Fibroblast of skin of abdomen (primary cell): Measurements from ENCODE around the gene MAP6.
"Not testable (repeated sequence)": the region's sequence is repeated elsewhere in the genome, so short reads cannot be mapped to it uniquely, and the experiment has no call there.

Source experiments
- DNase-seq: peaks from one replicate; pipeline ENCODE4 v3.0.0-alpha.2; 2013

The MAP6 gene

GRCh38 chr11:75589933-75590332 lies 78.9 kb downstream of the MAP6 start:
- DNase-seq, result no peak

- no peak for DNase-seq
Measured at GRCh38 chr11:75589051-75589450, 79.8 kb downstream of the MAP6 start.

- DNase-seq, result no peak
Measured at GRCh38 chr11:75588051-75588481, 80.8 kb downstream of the MAP6 start.

- DNase-seq, result no peak
Measured at GRCh38 chr11:75586395-75586794, 82.4 kb downstream of the MAP6 start.

- DNase-seq, result no peak
Measured at GRCh38 chr11:75585293-75585670, 83.6 kb downstream of the MAP6 start.

- not testable (repeated sequence) for DNase-seq
Measured at GRCh38 chr11:75584659-75585292, 84.1 kb downstream of the MAP6 start.

- DNase-seq, result peak; percentile 79
Measured at GRCh38 chr11:75583718-75584658, 84.8 kb downstream of the MAP6 start.

GRCh38 chr11:75582895-75583717 lies 85.7 kb downstream of the MAP6 start:
- DNase-seq, result peak; percentile 86

GRCh38 chr11:75582506-75582894 lies 86.3 kb downstream of the MAP6 start:
- DNase-seq, result no peak

- no peak for DNase-seq
Measured at GRCh38 chr11:75579841-75580240, 89.0 kb downstream of the MAP6 start.

GRCh38 chr11:75578977-75579376 lies 89.9 kb downstream of the MAP6 start:
- DNase-seq, result peak; percentile 55

- no peak for DNase-seq
Measured at GRCh38 chr11:75577207-75577606, 91.6 kb downstream of the MAP6 start.

- peak; percentile 72 for DNase-seq
Measured at GRCh38 chr11:75576499-75576918, 92.3 kb downstream of the MAP6 start.

GRCh38 chr11:75576017-75576416 lies 92.8 kb downstream of the MAP6 start:
- DNase-seq, result no peak

- no peak for DNase-seq
Measured at GRCh38 chr11:75574698-75575602, 93.9 kb downstream of the MAP6 start.

GRCh38 chr11:75572744-75573143 lies 96.1 kb downstream of the MAP6 start:
- DNase-seq, result no peak

GRCh38 chr11:75571625-75572024 lies 97.2 kb downstream of the MAP6 start:
- no peak for DNase-seq

- no peak for DNase-seq
Measured at GRCh38 chr11:75570559-75571139, 98.2 kb downstream of the MAP6 start.

GRCh38 chr11:75568616-75569219 lies 100.1 kb downstream of the MAP6 start:
- DNase-seq, result no peak

GRCh38 chr11:75567971-75568370 lies 100.9 kb downstream of the MAP6 start:
- DNase-seq, result no peak

GRCh38 chr11:75566763-75567279 lies 102.0 kb downstream of the MAP6 start:
- no peak for DNase-seq
